ENCODE measurements around the gene LSAMP. TPM values are rescaled to one million over a fixed set of nuclear protein-coding genes. Genes with fewer than 3 reads are reported as not detected.

The LSAMP gene
- total and polyA plus RNA-seq, 9 of the 15 experiments (the other 6 are each of a cell fraction or from before 2014, with no cell fraction given): 0.09 to 0.11 TPM; not detected in 7

GRCh38 chr3:115833074-115833473, 612.2 kb downstream of the LSAMP start:
- Histone ChIP-seq H3K4me1 (replicated peaks in 1 of 2; ENCODE audit: control insufficient read depth in 2 of 2, insufficient read depth in 2 of 2, low read length in 2 of 2) (no peaks in the 10 kb centered on the region), H3K27me3 (ENCODE audit: control insufficient read depth in 2 of 2, insufficient read depth in 2 of 2, low read length in 2 of 2) (no peaks in the 10 kb centered on the region), H3K4me3 (no peak overlapping the region), H3K36me3 (ENCODE audit: control insufficient read depth, insufficient read depth, low read length) (no peaks in the 10 kb centered on the region), H3K9me3 (replicated peaks; ENCODE audit: control insufficient read depth, insufficient read depth, low read depth, low read length) (no peaks in the 10 kb centered on the region), H3K4me2 (ENCODE audit: insufficient read depth, low read length) (no peak overlapping the region), H4K20me1 (replicated peaks; ENCODE audit: control insufficient read depth, insufficient read depth, low read length) (no peaks in the 10 kb centered on the region), H2AFZ (ENCODE audit: low read depth, low read length) (no peak overlapping the region), H3K9me1 (ENCODE audit: control insufficient read depth, insufficient read depth, low read length) (no peaks in the 10 kb centered on the region), H3K27ac (ENCODE audit: extremely low read depth, low read depth, low read length) (no peak overlapping the region), H3K79me2 (ENCODE audit: control insufficient read depth, insufficient read depth, low read length) (no peaks in the 10 kb centered on the region), H3K9ac (ENCODE audit: insufficient read depth in 1 of 2, low read depth in 2 of 2, low read length in 2 of 2) (no peak overlapping the region)
- FAIRE-seq (no peak), ATAC-seq (no peak), DNase-seq (ENCODE audit: extremely low read depth in 1 of 4, low spot score in 3 of 4) (no peak)
- intact Hi-C loops (cut with micrococcal nuclease) (no loop called here), in situ Hi-C loops (cut with MboI) (no loop called here)
- TF ChIP-seq VEZF1 (CRISPR knock-in tag; IDR thresholded peaks at IDR 0.05): no peak
- TF ChIP-seq NFYB (IDR thresholded peaks at IDR 0.05; ENCODE audit: extremely low read depth, insufficient read length): no peak
- TF ChIP-seq ZNF212 (CRISPR knock-in tag; IDR thresholded peaks at IDR 0.05): no peak
- TF ChIP-seq FOXM1 (IDR thresholded peaks at IDR 0.05; ENCODE audit: low read depth): no peak
- TF ChIP-seq FOXM1 (CRISPR knock-in tag; IDR thresholded peaks at IDR 0.05; ENCODE audit: low read depth): no peak
- no peak for TF ChIP-seq CAMTA2 (CRISPR knock-in tag; conservative IDR thresholded peaks at IDR 0.05)
- no peak for TF ChIP-seq TGIF2 (CRISPR knock-in tag; IDR thresholded peaks at IDR 0.05)
- TF ChIP-seq RBM25 (IDR thresholded peaks at IDR 0.05; ENCODE audit: low read depth, low read length, severe bottlenecking): no peak
- TF ChIP-seq ZEB2 (IDR thresholded peaks at IDR 0.05): no peak
- no peak for TF ChIP-seq YBX1 (IDR thresholded peaks at IDR 0.05)
- ChIA-PET POLR2A (no interaction called here), CTCF (ENCODE audit: low intra/inter-chr PET ratio) (interaction anchor here (0.7 kb wide), 1 partner anchor 11 kb away, joined by 3 read pairs; no protein-coding TSS in a partner anchor)
- WGBS (ENCODE audit: insufficient coverage, low coverage, missing lambda C conversion rate): 0% methylated on average over 2 of the region's 2 CpGs
- BruUV-seq (replicated peaks): no TSS peak
